Liver (tissue), 9 donors: ENCODE data around the gene MYBPH. TPM values are rescaled to one million over a fixed set of nuclear protein-coding genes. Genes with fewer than 3 reads are reported as not detected.

ENCODE experiments used
- DNase-seq: peaks from one replicate; pipeline ENCODE4 v3.0.0-alpha.2; 2017; ENCODE audit warnings: low spot score
- H3K27ac ChIP-seq, 2 donors: one replicate each; pipeline ENCODE4 v1.7.0; 2013; ENCODE audit warnings: inconsistent platforms in 2 of 2, low read length in 2 of 2, control low read depth in 1 of 2, low read depth in 1 of 2, mild to moderate bottlenecking in 1 of 2
- H3K27me3 ChIP-seq, 4 donors: one replicate each; pipeline versions ENCODE4 v1.6.1 to v1.7.0; 2013; ENCODE audit warnings: low read length in 3 of 4, inconsistent platforms in 1 of 4, mild to moderate bottlenecking in 1 of 4, moderate library complexity in 1 of 4; ENCODE audit not compliant: control insufficient read depth in 4 of 4, insufficient read depth in 4 of 4
- H3K36me3 ChIP-seq, 4 donors: one replicate each; pipeline versions ENCODE4 v1.6.1 to v1.7.0; 2013; ENCODE audit warnings: low read length in 3 of 4, mild to moderate bottlenecking in 3 of 4, low read depth in 1 of 4, moderate library complexity in 1 of 4; ENCODE audit not compliant: control insufficient read depth in 4 of 4, insufficient read depth in 3 of 4
- H3K4me1 ChIP-seq, 4 donors: one replicate each; pipeline versions ENCODE4 v1.6.1 to v1.7.0; 2013; ENCODE audit warnings: low read length in 3 of 4, mild to moderate bottlenecking in 3 of 4, moderate library complexity in 1 of 4; ENCODE audit not compliant: control insufficient read depth in 4 of 4, insufficient read depth in 4 of 4
- H3K4me3 ChIP-seq, 3 donors: one replicate each; pipeline versions ENCODE4 v1.6.1 to v1.7.0; 2013; ENCODE audit warnings: low read length in 3 of 3, control low read depth in 1 of 3, low read depth in 1 of 3, mild to moderate bottlenecking in 1 of 3
- H3K9ac ChIP-seq, 2 donors: one replicate each; pipeline ENCODE4 v1.7.0; 2013; ENCODE audit warnings: low read length in 2 of 2, mild to moderate bottlenecking in 2 of 2, moderate library complexity in 2 of 2, control low read depth in 1 of 2, low read depth in 1 of 2
- H3K9me3 ChIP-seq, 4 donors: one replicate each; pipeline versions ENCODE4 v1.6.1 to v1.7.0; 2013; ENCODE audit warnings: low read length in 3 of 4; ENCODE audit not compliant: control insufficient read depth in 4 of 4
- EGR1 ChIP-seq, 2 donors: IDR thresholded peaks; 2 replicates each; pipeline ENCODE4 v1.6.1; 2016 to 2018; ENCODE audit warnings: antibody characterized with exemption in 2 of 2, low read depth in 2 of 2
- FOXA1 ChIP-seq: IDR thresholded peaks from 2 replicates; pipeline ENCODE4 v1.6.1; 2016; ENCODE audit warnings: antibody characterized with exemption
- FOXA2 ChIP-seq: IDR thresholded peaks from 2 replicates; pipeline ENCODE4 v1.6.1; 2016; ENCODE audit warnings: antibody characterized with exemption
- GABPA ChIP-seq, 2 donors: IDR thresholded peaks in 1 of 2; conservative IDR thresholded peaks in 1 of 2; 2 replicates each; pipeline ENCODE4 v1.6.1; 2016; ENCODE audit warnings: antibody characterized with exemption in 2 of 2, mild to moderate bottlenecking in 1 of 2, moderate library complexity in 1 of 2
- HNF4G ChIP-seq: IDR thresholded peaks from 2 replicates; pipeline ENCODE4 v1.6.1; 2016; ENCODE audit warnings: antibody characterized with exemption
- JUND ChIP-seq, 2 donors: IDR thresholded peaks; 2 replicates each; pipeline ENCODE4 v1.6.1; 2016; ENCODE audit warnings: antibody characterized with exemption in 2 of 2
- NR2F2 ChIP-seq: IDR thresholded peaks from 2 replicates; pipeline ENCODE4 v1.6.1; 2016; ENCODE audit warnings: antibody characterized with exemption
- RAD21 ChIP-seq, 2 donors: IDR thresholded peaks; 2 replicates each; pipeline ENCODE4 v1.6.1; 2016; ENCODE audit warnings: antibody characterized with exemption in 2 of 2, mild to moderate bottlenecking in 2 of 2
- RXRA ChIP-seq, 2 donors: IDR thresholded peaks; 2 replicates each; pipeline ENCODE4 v1.6.1; 2017 to 2018; ENCODE audit warnings: antibody characterized with exemption in 2 of 2, mild to moderate bottlenecking in 1 of 2
- SP1 ChIP-seq: IDR thresholded peaks from 2 replicates; pipeline ENCODE4 v1.6.1; 2018; ENCODE audit warnings: antibody characterized with exemption, mild to moderate bottlenecking
- TAF1 ChIP-seq: conservative IDR thresholded peaks from 2 replicates; pipeline ENCODE4 v1.6.1; 2016; ENCODE audit warnings: antibody characterized with exemption, mild to moderate bottlenecking
- YY1 ChIP-seq: IDR thresholded peaks from 2 replicates; pipeline ENCODE4 v1.6.1; 2016; ENCODE audit warnings: antibody characterized with exemption, mild to moderate bottlenecking
- WGBS: extraction: QIAGEN DNeasy Blood & Tissue Kit; methylation state at CpG from one replicate; pipeline ENCODE4 v1.1.7; 2013; 5-methylcytosine and 5-hydroxymethylcytosine counted together
- polyA plus RNA-seq, 2 donors: library from polyadenylated mRNA; stranded (reverse) in 1 of 2; unstranded in 1 of 2; fragments of 200-250 nt in 1 of 2; fragments of >200 nt in 1 of 2; fragmentation: Nextera tagmentation in 1 of 2; extraction: Ambion mirVana in 1 of 2; gene quantifications; one replicate each; pipeline versions ENCODE4 v1.2.1 to v1.2.3, GENCODE V29; 2013 to 2015
- total RNA-seq, 2 donors: library from RNA; depleted of rRNA; stranded (reverse); fragments of >200 nt; gene quantifications; one replicate each; pipeline ENCODE4 v1.2.3, GENCODE V29; 2014
- TF ChIP-seq, protein P1 (sequence below): IDR thresholded peaks from 2 replicates; pipeline ENCODE4 v1.6.1; 2016; ENCODE audit warnings: antibody characterized with exemption
- TF ChIP-seq, protein P2 (sequence below): fragments of 150-350 bp; IDR thresholded peaks from 2 replicates; pipeline ENCODE4 v1.5.1; 2017; ENCODE audit warnings: improper control_type of control experiment, low read depth, low read length; ENCODE audit not compliant: missing input control
- TF ChIP-seq, protein P3 (sequence below): IDR thresholded peaks from 2 replicates; pipeline ENCODE4 v1.6.1; 2016; ENCODE audit warnings: antibody characterized with exemption, mild to moderate bottlenecking
- TF ChIP-seq, protein P4 (sequence below): IDR thresholded peaks from 2 replicates; pipeline ENCODE4 v1.6.1; 2016; ENCODE audit warnings: antibody characterized with exemption
- TF ChIP-seq, protein P5 (sequence below): IDR thresholded peaks from 2 replicates; pipeline ENCODE4 v1.6.1; 2016; ENCODE audit warnings: antibody characterized with exemption
- donor health status: healthy.
- donor health status: healthy.
- donor health status: healthy.
- donor health status: healthy.
- donor health status: healthy.

Gene MYBPH
- total and polyA plus RNA-seq, 4 donors = 0.09 TPM; not detected in 3

DNA sequence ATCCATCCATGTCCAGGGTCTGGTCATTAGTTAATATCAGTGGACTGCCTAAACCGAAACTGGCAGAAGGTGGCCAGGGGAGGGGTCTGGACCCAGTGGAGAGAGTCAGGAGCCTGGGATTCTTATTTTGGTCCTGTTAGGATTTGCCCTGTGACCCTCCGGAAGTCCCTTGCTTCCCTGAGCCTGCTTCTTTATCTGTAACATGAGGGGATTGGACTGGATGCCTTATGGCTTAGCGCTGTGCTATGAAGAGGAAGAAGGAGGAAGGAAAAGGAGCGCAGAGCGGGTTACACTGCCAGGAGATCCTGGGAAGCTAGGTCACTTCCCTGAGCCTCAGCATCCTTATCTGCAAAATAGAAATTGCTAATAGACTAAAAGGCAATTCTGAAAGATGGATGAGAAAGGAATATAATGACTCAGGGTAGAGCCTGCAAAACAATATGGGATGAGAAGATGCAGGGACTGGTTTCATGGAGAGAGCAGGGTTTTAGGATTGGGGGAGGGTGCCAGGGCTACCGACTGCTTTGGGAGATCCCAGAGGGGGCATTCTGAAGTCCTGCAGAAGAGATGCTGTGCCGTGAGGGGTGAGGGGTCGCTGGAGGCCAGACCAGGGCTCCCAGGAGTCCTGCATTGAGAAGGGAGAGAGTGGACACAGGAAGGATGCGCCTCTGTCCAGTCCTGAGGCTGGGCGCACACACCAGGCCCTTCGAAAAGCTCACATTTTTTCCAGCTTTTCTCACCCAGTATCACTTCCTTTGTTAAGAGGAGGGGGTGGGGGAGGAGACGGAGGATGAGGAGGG lies 48.6 kb downstream of the MYBPH start:
- H3K27ac ChIP-seq = no peak overlapping the region
- H3K9ac ChIP-seq = no peak overlapping the region
- no peaks in the 10 kb centered on the region for H3K9me3 ChIP-seq
- TF ChIP-seq EGR1 (IDR thresholded peaks at IDR 0.05; ENCODE audit: low read depth in 2 of 2) = no peak
- no peak for TF ChIP-seq FOXA2
- TF ChIP-seq, protein P1, sequence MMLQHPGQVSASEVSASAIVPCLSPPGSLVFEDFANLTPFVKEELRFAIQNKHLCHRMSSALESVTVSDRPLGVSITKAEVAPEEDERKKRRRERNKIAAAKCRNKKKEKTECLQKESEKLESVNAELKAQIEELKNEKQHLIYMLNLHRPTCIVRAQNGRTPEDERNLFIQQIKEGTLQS = no peak
- TF ChIP-seq, protein P2, sequence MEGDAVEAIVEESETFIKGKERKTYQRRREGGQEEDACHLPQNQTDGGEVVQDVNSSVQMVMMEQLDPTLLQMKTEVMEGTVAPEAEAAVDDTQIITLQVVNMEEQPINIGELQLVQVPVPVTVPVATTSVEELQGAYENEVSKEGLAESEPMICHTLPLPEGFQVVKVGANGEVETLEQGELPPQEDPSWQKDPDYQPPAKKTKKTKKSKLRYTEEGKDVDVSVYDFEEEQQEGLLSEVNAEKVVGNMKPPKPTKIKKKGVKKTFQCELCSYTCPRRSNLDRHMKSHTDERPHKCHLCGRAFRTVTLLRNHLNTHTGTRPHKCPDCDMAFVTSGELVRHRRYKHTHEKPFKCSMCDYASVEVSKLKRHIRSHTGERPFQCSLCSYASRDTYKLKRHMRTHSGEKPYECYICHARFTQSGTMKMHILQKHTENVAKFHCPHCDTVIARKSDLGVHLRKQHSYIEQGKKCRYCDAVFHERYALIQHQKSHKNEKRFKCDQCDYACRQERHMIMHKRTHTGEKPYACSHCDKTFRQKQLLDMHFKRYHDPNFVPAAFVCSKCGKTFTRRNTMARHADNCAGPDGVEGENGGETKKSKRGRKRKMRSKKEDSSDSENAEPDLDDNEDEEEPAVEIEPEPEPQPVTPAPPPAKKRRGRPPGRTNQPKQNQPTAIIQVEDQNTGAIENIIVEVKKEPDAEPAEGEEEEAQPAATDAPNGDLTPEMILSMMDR = no peak
- TF ChIP-seq HNF4G = no peak
- no peak for TF ChIP-seq RXRA (IDR thresholded peaks at IDR 0.05)
- no peak for TF ChIP-seq YY1
- TF ChIP-seq TAF1 = no peak
- no peak for TF ChIP-seq SP1
- TF ChIP-seq GABPA (IDR thresholded peaks at IDR 0.05 in 1 of 2, conservative IDR thresholded peaks at IDR 0.05 in 1 of 2) = no peak
- TF ChIP-seq FOXA1 = no peak
- TF ChIP-seq, protein P3, sequence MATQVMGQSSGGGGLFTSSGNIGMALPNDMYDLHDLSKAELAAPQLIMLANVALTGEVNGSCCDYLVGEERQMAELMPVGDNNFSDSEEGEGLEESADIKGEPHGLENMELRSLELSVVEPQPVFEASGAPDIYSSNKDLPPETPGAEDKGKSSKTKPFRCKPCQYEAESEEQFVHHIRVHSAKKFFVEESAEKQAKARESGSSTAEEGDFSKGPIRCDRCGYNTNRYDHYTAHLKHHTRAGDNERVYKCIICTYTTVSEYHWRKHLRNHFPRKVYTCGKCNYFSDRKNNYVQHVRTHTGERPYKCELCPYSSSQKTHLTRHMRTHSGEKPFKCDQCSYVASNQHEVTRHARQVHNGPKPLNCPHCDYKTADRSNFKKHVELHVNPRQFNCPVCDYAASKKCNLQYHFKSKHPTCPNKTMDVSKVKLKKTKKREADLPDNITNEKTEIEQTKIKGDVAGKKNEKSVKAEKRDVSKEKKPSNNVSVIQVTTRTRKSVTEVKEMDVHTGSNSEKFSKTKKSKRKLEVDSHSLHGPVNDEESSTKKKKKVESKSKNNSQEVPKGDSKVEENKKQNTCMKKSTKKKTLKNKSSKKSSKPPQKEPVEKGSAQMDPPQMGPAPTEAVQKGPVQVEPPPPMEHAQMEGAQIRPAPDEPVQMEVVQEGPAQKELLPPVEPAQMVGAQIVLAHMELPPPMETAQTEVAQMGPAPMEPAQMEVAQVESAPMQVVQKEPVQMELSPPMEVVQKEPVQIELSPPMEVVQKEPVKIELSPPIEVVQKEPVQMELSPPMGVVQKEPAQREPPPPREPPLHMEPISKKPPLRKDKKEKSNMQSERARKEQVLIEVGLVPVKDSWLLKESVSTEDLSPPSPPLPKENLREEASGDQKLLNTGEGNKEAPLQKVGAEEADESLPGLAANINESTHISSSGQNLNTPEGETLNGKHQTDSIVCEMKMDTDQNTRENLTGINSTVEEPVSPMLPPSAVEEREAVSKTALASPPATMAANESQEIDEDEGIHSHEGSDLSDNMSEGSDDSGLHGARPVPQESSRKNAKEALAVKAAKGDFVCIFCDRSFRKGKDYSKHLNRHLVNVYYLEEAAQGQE = no peak
- TF ChIP-seq, protein P4, sequence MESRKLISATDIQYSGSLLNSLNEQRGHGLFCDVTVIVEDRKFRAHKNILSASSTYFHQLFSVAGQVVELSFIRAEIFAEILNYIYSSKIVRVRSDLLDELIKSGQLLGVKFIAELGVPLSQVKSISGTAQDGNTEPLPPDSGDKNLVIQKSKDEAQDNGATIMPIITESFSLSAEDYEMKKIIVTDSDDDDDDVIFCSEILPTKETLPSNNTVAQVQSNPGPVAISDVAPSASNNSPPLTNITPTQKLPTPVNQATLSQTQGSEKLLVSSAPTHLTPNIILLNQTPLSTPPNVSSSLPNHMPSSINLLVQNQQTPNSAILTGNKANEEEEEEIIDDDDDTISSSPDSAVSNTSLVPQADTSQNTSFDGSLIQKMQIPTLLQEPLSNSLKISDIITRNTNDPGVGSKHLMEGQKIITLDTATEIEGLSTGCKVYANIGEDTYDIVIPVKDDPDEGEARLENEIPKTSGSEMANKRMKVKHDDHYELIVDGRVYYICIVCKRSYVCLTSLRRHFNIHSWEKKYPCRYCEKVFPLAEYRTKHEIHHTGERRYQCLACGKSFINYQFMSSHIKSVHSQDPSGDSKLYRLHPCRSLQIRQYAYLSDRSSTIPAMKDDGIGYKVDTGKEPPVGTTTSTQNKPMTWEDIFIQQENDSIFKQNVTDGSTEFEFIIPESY = no peak
- TF ChIP-seq NR2F2 = no peak
- TF ChIP-seq, protein P5, sequence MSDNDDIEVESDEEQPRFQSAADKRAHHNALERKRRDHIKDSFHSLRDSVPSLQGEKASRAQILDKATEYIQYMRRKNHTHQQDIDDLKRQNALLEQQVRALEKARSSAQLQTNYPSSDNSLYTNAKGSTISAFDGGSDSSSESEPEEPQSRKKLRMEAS = no peak
- no peak for TF ChIP-seq RAD21 (IDR thresholded peaks at IDR 0.05)
- no peak for TF ChIP-seq JUND (IDR thresholded peaks at IDR 0.05)
- H3K36me3 ChIP-seq = no peaks in the 10 kb centered on the region
- no peak overlapping the region for H3K4me3 ChIP-seq
- no peaks in the 10 kb centered on the region for H3K27me3 ChIP-seq
- H3K4me1 ChIP-seq = peaks cover 5 to 28% (median 9%) of the 10 kb centered on the region in 4 donors
- WGBS = 18% methylated on average over 12 of the region's 12 CpGs
- DNase-seq = no peak
